Subcutaneous abdominal adipose tissue (tissue), 5 donors: Measurements from ENCODE around the gene SLC25A21.
"Not testable (repeated sequence)": the region's sequence is repeated elsewhere in the genome, so short reads cannot be mapped to it uniquely, and the experiment has no call there.

Experiments used
- H3K27ac ChIP-seq: one replicate; pipeline ENCODE4 v1.7.0; 2013; ENCODE audit warnings: low read depth, mild to moderate bottlenecking, inconsistent platforms, low read length, moderate library complexity
- H3K27me3 ChIP-seq, 5 donors: one replicate each; pipeline ENCODE4 v1.7.0; 2013; ENCODE audit warnings: low read length in 5 of 5, inconsistent platforms in 1 of 5; ENCODE audit not compliant: control insufficient read depth in 5 of 5, insufficient read depth in 4 of 5
- H3K36me3 ChIP-seq, 5 donors: one replicate each; pipeline ENCODE4 v1.7.0; 2013; ENCODE audit warnings: low read length in 5 of 5; ENCODE audit not compliant: control insufficient read depth in 5 of 5, insufficient read depth in 5 of 5
- H3K4me1 ChIP-seq, 5 donors: one replicate each; pipeline ENCODE4 v1.7.0; 2013; ENCODE audit warnings: low read length in 5 of 5, mild to moderate bottlenecking in 3 of 5, moderate library complexity in 1 of 5; ENCODE audit not compliant: control insufficient read depth in 5 of 5, insufficient read depth in 5 of 5
- H3K4me3 ChIP-seq, 5 donors: one replicate each; pipeline ENCODE4 v1.7.0; 2013; ENCODE audit warnings: low read length in 5 of 5, low read depth in 1 of 5
- H3K9ac ChIP-seq, 5 donors: one replicate each; pipeline ENCODE4 v1.7.0; 2013; ENCODE audit warnings: low read length in 5 of 5, mild to moderate bottlenecking in 4 of 5, moderate library complexity in 3 of 5
- H3K9me3 ChIP-seq, 5 donors: one replicate each; pipeline ENCODE4 v1.7.0; 2013; ENCODE audit warnings: low read length in 5 of 5; ENCODE audit not compliant: control insufficient read depth in 5 of 5
- donor health status: healthy.
- donor health status: healthy.
- donor health status: healthy.
- donor health status: healthy.
- donor health status: healthy.

Gene SLC25A21

DNA sequence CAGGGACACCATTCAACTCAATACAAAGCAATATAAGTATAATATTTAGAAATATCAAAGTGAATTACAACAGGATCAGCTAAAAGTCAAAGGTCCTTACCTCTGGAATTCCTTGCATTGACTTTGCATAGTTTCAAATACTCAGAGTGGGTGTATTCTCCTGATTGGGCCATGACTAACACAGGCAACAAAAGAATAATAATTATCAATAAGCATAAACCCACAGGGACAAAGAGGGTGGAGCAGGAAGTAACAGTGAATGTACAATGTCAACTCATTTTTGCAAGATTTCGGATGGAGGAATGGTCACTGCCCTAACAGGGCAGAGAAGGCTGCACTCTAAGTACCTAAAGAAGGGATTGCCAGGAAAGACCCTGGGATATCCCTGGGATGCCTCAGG lies 303.3 kb downstream of the SLC25A21 start:
- H3K27ac ChIP-seq, result no peak overlapping the region

DNA sequence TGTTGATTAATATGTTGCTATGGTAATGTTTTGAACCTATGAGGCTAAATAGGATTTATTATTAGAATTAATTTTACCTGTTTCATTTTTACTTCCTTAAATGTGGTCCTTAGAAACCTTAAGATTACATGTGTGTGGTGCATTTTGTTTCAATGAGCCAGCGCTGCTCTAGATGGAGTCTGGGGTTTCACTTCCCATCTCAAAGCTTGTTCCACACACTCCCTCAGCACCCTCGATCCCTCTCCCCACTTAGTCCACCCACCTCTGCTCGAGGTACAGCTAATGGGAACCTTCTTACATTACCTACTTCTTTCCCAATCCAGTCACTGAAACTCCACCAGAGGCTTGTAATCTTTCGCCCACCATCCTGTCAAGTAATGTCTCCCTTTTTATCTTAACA lies 305.5 kb downstream of the SLC25A21 start:
- H3K4me1 ChIP-seq, result no peaks in the 10 kb centered on the region
- H3K9me3 ChIP-seq, result peaks cover 0 to 3% (median 0%) of the 10 kb centered on the region in 5 donors
- no peak overlapping the region for H3K27ac ChIP-seq

More for the DNA sequence above, 303.3 kb downstream of the SLC25A21 start:
- H3K4me3 ChIP-seq, result no peak overlapping the region
- H3K36me3 ChIP-seq, result no peaks in the 10 kb centered on the region
- H3K27me3 ChIP-seq, result no peaks in the 10 kb centered on the region
- no peaks in the 10 kb centered on the region for H3K4me1 ChIP-seq
- H3K9ac ChIP-seq, result no peak overlapping the region
- peaks cover 0 to 3% (median 0%) of the 10 kb centered on the region in 5 donors for H3K9me3 ChIP-seq

DNA sequence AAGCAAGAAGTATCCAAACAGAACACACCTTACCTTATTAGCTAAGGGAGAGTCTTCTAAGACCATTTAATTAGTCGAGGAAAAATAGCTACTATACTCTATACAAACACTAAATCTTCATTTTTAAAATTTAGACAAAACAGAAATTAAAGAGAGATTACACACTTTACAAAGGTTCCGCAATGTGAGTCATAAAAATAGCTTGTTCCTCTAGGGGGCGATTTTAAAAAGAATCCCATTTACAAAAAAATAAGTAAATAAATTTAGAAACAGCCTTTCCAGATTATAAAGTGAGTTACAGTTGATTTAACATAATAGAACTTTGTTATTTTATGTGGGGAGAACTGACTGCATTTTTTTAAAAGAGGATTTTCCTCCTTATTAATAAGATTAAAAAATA lies 309.1 kb downstream of the SLC25A21 start:
- Histone ChIP-seq H3K9me3 (no peaks in the 10 kb centered on the region), H3K4me1 (peaks cover 0 to 3% (median 0%) of the 10 kb centered on the region in 5 donors)

More for the DNA sequence above, 305.5 kb downstream of the SLC25A21 start:
- no peaks in the 10 kb centered on the region for H3K36me3 ChIP-seq
- H3K9ac ChIP-seq, result no peak overlapping the region
- no peak overlapping the region for H3K4me3 ChIP-seq
- H3K27me3 ChIP-seq, result peaks cover 0 to 2% (median 0%) of the 10 kb centered on the region in 5 donors

DNA sequence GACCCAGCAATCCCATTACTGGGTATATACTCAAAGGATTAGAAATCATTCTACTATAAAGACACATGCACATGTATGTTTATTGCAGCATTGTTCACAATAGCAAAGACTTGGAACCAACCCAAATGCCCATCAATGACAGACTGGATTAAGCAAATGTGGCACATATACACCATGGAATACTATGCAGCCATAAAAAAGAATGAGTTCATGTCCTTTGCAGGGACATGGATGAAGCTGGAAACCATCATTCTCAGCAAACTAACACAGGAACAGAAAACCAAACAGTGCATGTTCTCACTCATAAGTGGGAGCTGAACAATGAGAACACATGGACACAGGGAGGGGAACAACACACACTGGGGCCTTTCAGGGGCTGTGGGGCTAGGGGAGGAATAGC lies 310.2 kb downstream of the SLC25A21 start:
- H3K4me1 ChIP-seq, H3K36me3 ChIP-seq, H3K4me3 ChIP-seq, H3K27me3 ChIP-seq, H3K9me3 ChIP-seq, H3K9ac ChIP-seq, H3K27ac ChIP-seq: not testable (repeated sequence)

More for the DNA sequence above, 309.1 kb downstream of the SLC25A21 start:
- Histone ChIP-seq H3K9ac (no peak overlapping the region), H3K4me3 (no peak overlapping the region), H3K27ac (no peak overlapping the region), H3K27me3 (peaks cover 0 to 5% (median 0%) of the 10 kb centered on the region in 5 donors), H3K36me3 (no peaks in the 10 kb centered on the region)

DNA sequence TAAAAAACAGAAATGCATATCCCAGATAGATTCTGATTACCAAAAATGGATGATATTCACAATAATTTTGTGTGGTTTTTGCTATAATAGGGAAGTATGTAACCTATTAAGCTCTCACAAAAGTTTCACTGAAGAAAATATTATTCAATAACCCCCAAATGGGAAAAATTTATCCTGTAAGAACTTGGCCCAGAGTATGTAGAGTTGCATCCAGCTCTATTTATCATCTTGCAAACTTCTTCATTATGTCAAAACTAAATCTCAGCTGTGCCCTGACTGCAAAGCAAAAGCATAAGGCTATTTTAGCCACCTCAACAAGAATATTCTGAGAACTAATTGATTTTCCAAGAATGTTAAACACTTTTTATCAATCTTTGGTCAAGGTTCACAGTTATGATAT lies 311.6 kb downstream of the SLC25A21 start:
- peaks cover 0 to 13% (median 0%) of the 10 kb centered on the region in 5 donors for H3K4me1 ChIP-seq
- no peak overlapping the region for H3K9ac ChIP-seq
- no peak overlapping the region for H3K27ac ChIP-seq
- H3K27me3 ChIP-seq, result peaks cover 0 to 6% (median 0%) of the 10 kb centered on the region in 5 donors
- no peak overlapping the region for H3K4me3 ChIP-seq
- H3K36me3 ChIP-seq, result no peaks in the 10 kb centered on the region
- no peaks in the 10 kb centered on the region for H3K9me3 ChIP-seq

DNA sequence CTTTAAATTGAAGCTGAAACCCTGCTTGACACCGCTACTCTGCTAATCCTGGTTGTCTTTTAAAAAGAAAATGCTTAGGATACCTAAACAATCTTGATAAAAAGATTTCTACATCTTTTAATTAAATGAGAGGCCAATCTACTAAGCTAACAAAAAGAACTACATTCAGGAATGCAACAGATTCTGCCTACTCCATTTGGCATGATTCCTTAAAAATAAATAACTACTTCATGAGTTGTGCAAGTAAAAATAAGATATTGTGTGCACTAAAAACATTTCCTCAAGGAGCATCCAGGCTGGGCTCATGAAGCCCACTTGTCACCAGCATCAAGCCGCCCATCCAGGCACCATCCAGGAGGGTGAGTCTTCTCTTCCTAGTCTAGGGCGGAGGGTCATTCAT lies 313.3 kb downstream of the SLC25A21 start:
- Histone ChIP-seq H3K4me3 (no peak overlapping the region), H3K9ac (no peak overlapping the region), H3K36me3 (no peaks in the 10 kb centered on the region), H3K27ac (no peak overlapping the region), H3K27me3 (peaks cover 0 to 6% (median 0%) of the 10 kb centered on the region in 5 donors), H3K9me3 (no peaks in the 10 kb centered on the region), H3K4me1 (peaks cover 0 to 13% (median 0%) of the 10 kb centered on the region in 5 donors)

DNA sequence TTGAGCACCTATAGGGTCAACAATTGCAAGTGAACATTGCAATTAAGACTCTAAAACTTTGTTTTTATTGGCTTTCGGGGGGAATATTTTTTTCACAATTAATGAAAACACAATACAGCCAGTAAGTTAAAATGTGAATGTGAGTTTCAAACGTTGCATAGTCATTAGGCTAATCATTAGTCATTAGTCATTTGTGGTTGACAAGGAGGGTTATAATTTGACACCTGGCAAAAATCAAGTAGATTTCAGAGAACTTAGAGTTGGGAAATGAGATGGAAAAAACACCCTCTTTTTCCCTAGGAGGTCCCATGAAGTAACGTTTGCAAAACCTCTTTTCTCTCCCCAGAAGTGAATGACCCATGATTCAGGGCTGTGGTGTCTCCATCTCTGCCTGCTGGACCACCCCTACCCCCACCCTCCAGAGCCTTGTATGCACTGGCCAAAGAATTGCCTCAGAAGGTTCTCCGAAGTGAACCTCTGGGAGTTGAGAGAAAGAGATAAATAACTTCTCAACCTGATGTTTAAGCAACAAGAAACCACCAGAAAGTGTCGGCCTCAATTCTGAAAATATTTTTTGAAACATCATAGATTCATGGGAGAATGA lies 314.5 kb downstream of the SLC25A21 start:
- Histone ChIP-seq H3K9me3 (no peaks in the 10 kb centered on the region), H3K4me3 (no peak overlapping the region), H3K27me3 (peaks cover 0 to 4% (median 0%) of the 10 kb centered on the region in 5 donors), H3K9ac (no peak overlapping the region), H3K4me1 (peaks cover 0 to 23% (median 11%) of the 10 kb centered on the region in 5 donors), H3K36me3 (no peaks in the 10 kb centered on the region), H3K27ac (no peak overlapping the region)

DNA sequence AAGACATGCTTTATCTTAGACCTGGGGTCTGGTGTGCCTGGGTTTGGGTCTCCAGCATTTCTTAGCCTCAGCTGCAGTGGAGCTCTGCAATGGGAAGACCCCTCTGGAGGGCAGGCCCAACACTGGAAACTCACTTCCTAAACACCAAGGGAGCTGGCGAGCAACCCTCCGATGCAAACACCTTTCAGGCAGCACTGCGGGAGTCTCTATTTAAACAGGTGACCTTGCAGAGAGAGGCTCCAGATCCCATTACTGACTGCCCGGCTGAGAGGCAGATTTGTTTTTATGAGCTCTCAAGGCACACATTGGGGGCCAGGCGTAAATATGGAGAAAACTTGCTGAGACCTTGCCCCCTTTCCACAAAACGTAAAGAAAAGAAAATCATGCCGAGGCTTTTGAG lies 315.3 kb downstream of the SLC25A21 start:
- H3K4me3 ChIP-seq, result no peak overlapping the region
- no peaks in the 10 kb centered on the region for H3K9me3 ChIP-seq
- H3K27ac ChIP-seq, result no peak overlapping the region
- no peak overlapping the region for H3K9ac ChIP-seq
- H3K36me3 ChIP-seq, result no peaks in the 10 kb centered on the region
- H3K27me3 ChIP-seq, result peaks cover 0 to 4% (median 0%) of the 10 kb centered on the region in 5 donors
- peaks cover 0 to 31% (median 16%) of the 10 kb centered on the region in 5 donors for H3K4me1 ChIP-seq

DNA sequence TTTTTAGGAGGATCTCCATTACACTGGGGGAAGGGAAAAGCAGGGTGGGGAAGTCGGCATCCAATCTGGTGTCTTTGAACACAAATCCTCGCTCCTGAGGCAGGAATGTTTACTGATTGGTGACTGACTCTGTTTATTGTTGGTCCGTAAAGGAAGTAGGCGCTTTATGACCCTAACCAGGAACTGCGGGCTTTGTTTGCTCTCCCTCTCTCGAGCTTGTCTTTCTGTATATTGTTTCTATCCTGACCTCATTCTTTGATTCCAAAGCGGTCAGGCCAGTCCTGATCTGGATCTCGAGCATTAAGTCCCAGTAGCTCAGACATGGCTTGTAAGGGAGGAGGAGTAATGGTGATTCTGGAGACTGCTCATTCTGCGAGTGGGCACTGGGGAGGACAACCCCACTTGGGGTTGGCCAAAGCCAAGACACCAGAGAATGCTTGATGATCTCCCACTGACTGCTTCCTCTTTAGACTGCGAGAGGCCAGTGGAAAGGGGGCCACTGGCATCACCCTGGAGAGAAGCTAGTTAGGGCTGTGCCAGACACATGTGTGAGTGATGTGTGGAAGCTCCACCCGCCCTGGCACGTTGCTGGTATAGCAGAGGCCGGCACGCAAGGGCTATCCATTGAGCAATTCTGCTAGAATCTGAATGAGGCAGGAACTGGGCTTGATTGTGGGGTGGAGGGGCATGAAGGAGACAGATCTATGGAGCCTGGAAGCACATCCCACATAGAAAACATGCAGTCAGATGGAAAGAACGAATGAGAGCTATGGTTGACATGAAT lies 316.1 kb downstream of the SLC25A21 start:
- Histone ChIP-seq H3K9ac (no peak overlapping the region), H3K36me3 (no peaks in the 10 kb centered on the region), H3K4me3 (no peak overlapping the region), H3K27ac (no peak overlapping the region), H3K9me3 (no peaks in the 10 kb centered on the region), H3K27me3 (peaks cover 0 to 4% (median 0%) of the 10 kb centered on the region in 5 donors), H3K4me1 (peaks cover 0 to 32% (median 16%) of the 10 kb centered on the region in 5 donors)

DNA sequence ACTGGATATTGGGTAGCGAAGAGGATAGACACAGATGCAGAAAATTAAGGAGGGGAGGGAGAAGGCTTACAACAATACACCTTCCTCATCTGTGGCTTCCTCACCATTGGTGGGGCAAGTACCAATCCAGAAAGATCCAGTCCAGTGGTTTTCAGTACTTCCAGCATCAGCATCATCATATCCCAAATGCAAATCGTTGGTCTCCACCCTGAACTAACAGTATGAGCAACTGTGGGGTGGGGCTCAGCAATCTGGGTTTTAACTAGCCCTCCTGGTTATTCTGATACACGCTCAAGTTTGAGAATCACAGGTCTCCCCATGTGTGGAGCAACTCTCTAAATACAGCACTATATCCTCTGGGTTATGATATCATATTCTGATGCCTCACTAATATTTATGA lies 317.0 kb downstream of the SLC25A21 start:
- Histone ChIP-seq H3K27me3 (peaks cover 0 to 4% (median 0%) of the 10 kb centered on the region in 5 donors), H3K9me3 (no peaks in the 10 kb centered on the region), H3K36me3 (no peaks in the 10 kb centered on the region)

More for the DNA sequence above, 317.0 kb downstream of the SLC25A21 start:
- Histone ChIP-seq H3K27ac (no peak overlapping the region), H3K9ac (no peak overlapping the region), H3K4me1 (peaks cover 0 to 32% (median 16%) of the 10 kb centered on the region in 5 donors), H3K4me3 (no peak overlapping the region)
